Smooth muscle cell (in vitro differentiated cells): ENCODE results near the gene PPOX. TPM values are rescaled to one million over a fixed set of nuclear protein-coding genes. Genes with fewer than 3 reads are reported as not detected.

ENCODE experiments used
- DNase-seq: peaks from one replicate; lab custom pipeline; 2025; ENCODE audit not compliant: unreplicated experiment; lab: John Stamatoyannopoulos, UW
- H2AFZ ChIP-seq: fragments of 200-600 bp; sonication (generic); 2 replicates; pipeline ENCODE4 v1.6.0; 2016; ENCODE audit warnings: antibody characterized with exemption, low read depth, mild to moderate bottlenecking
- H3F3A ChIP-seq: fragments of 200-600 bp; sonication (generic); 2 replicates; pipeline ENCODE4 v1.6.0; 2017; ENCODE audit warnings: antibody characterized with exemption, low read depth
- H3K27ac ChIP-seq: fragments of 200-600 bp; sonication (generic); 2 replicates; pipeline ENCODE4 v1.5.1; 2016; ENCODE audit warnings: low read depth, mild to moderate bottlenecking
- H3K27me3 ChIP-seq: fragments of 200-600 bp; sonication (generic); 2 replicates; pipeline ENCODE4 v1.6.1; 2016; ENCODE audit warnings: low read depth, mild to moderate bottlenecking
- H3K36me3 ChIP-seq: fragments of 200-600 bp; sonication (generic); 2 replicates; pipeline ENCODE4 v1.5.1; 2016; ENCODE audit warnings: low read depth
- H3K4me1 ChIP-seq: fragments of 200-600 bp; sonication (generic); 2 replicates; pipeline ENCODE4 v1.5.1; 2016; ENCODE audit warnings: low read depth
- H3K4me2 ChIP-seq: fragments of 200-600 bp; sonication (generic); 2 replicates; pipeline ENCODE4 v1.6.0; 2016; ENCODE audit warnings: mild to moderate bottlenecking
- H3K4me3 ChIP-seq: fragments of 200-600 bp; sonication (generic); 2 replicates; pipeline ENCODE4 v1.5.1; 2016; ENCODE audit warnings: mild to moderate bottlenecking
- H3K79me2 ChIP-seq: fragments of 200-600 bp; sonication (generic); 2 replicates; pipeline ENCODE4 v1.6.0; 2016; ENCODE audit warnings: low read depth, mild to moderate bottlenecking
- H3K9ac ChIP-seq: fragments of 200-600 bp; sonication (generic); 2 replicates; pipeline ENCODE4 v1.6.0; 2016; ENCODE audit warnings: low read depth
- H3K9me3 ChIP-seq: fragments of 200-600 bp; sonication (generic); replicated peaks from 2 replicates; pipeline ENCODE4 v1.5.1; 2016; ENCODE audit warnings: low read depth
- H4K20me1 ChIP-seq: fragments of 200-600 bp; sonication (generic); 2 replicates; pipeline ENCODE4 v1.6.0; 2016; ENCODE audit warnings: low read depth
- WGBS: methylation state at CpG from one replicate; pipeline ENCODE4 v1.1.7; 2016; ENCODE audit warnings: low lambda C conversion rate; 5-methylcytosine and 5-hydroxymethylcytosine counted together
- polyA plus RNA-seq: library from polyadenylated mRNA; unstranded; fragments of >200 nt; fragmentation: Nextera tagmentation; extraction: Ambion mirVana; gene quantifications from 2 replicates; pipeline ENCODE4 v1.2.1, GENCODE V29; 2016
- total RNA-seq: library from RNA; depleted of rRNA; stranded (reverse); fragments of >200 nt; gene quantifications from 2 replicates; pipeline ENCODE4 v1.2.3, GENCODE V29; 2014
- TF ChIP-seq, protein P1 (sequence below): fragments of 200-600 bp; sonication (generic); IDR thresholded peaks from 2 replicates; pipeline ENCODE4 v1.5.1; 2017; ENCODE audit warnings: borderline replicate concordance, mild to moderate bottlenecking, antibody characterized with exemption; ENCODE audit not compliant: insufficient read depth, poor library complexity, severe bottlenecking

PPOX gene
- total and polyA plus RNA-seq, 2 experiments from 2014 or later: 16.5 to 23.8 TPM

DNA sequence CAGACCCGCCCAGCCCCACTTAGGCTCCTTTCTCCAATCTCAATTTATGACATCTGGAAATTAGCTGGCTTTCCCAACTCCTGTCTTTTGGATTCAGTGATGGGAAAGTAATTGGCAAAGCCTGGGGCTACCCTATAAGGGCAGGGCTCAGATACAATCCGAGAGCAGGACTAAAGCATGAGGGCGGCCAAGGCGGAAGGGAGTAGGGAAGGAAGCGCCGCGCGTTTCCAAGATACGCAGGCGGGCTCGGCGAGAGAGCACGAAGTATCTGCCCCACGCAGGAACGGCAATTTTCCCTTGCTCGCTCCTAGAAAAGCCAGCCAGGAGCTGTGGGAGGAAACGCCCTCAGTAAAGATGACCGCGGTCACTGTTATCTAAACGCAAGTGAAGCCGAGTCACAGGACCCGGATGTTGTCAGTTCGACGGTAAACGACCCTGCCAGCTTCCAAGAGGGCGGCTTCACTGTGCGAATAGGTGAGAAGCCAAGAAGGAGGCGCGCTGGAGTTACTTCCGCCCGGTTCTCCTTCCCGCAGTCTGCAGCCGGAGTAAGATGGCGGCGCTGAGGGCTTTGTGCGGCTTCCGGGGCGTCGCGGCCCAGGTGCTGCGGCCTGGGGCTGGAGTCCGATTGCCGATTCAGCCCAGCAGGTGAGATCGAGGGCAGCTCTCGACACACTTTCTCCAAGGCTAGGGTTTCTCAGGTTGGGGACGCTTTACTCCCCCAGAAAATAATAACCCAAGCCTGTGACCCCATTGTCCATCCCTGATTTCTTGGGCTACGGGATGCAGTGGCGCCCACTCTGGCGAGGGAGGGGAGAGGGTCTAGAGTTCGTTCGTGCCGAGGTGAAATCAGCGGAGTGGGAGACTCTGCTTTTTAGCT lies 35.8 kb downstream of the PPOX start, which contains the start of gene NDUFS2:
Gene NDUFS2 (plus strand): TSS at position 532 of the 877 bp plus-strand sequence. CDS start 19 bp downstream, at position 551.
- peaks cover 10% of the 10 kb centered on the region for H3F3A ChIP-seq
- H3K4me3 ChIP-seq: peak within 1 kb of the TSS; percentile 77
- WGBS: 4% methylated on average over 53 of the region's 53 CpGs
- H3K9ac ChIP-seq: peak within 1 kb of the TSS; percentile 85
- H2AFZ ChIP-seq: peak within 1 kb of the TSS; percentile 83
- DNase-seq: peak; percentile 69
- H3K9me3 ChIP-seq: no peaks in the 10 kb centered on the region
- H4K20me1 ChIP-seq: no peaks in the 10 kb centered on the region
- TF ChIP-seq, protein P1, sequence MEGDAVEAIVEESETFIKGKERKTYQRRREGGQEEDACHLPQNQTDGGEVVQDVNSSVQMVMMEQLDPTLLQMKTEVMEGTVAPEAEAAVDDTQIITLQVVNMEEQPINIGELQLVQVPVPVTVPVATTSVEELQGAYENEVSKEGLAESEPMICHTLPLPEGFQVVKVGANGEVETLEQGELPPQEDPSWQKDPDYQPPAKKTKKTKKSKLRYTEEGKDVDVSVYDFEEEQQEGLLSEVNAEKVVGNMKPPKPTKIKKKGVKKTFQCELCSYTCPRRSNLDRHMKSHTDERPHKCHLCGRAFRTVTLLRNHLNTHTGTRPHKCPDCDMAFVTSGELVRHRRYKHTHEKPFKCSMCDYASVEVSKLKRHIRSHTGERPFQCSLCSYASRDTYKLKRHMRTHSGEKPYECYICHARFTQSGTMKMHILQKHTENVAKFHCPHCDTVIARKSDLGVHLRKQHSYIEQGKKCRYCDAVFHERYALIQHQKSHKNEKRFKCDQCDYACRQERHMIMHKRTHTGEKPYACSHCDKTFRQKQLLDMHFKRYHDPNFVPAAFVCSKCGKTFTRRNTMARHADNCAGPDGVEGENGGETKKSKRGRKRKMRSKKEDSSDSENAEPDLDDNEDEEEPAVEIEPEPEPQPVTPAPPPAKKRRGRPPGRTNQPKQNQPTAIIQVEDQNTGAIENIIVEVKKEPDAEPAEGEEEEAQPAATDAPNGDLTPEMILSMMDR: peak; percentile 11
- H3K27me3 ChIP-seq: no peaks in the 10 kb centered on the region
- peak within 1 kb of the TSS; percentile 96 for H3K4me2 ChIP-seq
- peaks cover 44% of the 10 kb centered on the region for H3K4me1 ChIP-seq
- peak within 1 kb of the TSS; percentile 92 for H3K27ac ChIP-seq
- H3K79me2 ChIP-seq: peaks cover 20% of the 10 kb centered on the region
- no peaks in the 10 kb centered on the region for H3K36me3 ChIP-seq

GRCh38 chr1:161206411-161207140 lies 40.4 kb downstream of the PPOX start:
- Histone ChIP-seq H3K9me3 (no peaks in the 10 kb centered on the region), H4K20me1 (peaks cover 4% of the 10 kb centered on the region), H3K79me2 (peaks cover 20% of the 10 kb centered on the region), H3K4me1 (peaks cover 10% of the 10 kb centered on the region), H3K27me3 (no peaks in the 10 kb centered on the region), H3K27ac (no peak overlapping the region), H3K4me3 (no peak overlapping the region), H3K36me3 (peaks cover 10% of the 10 kb centered on the region), H3K4me2 (no peak overlapping the region), H3F3A (peaks cover 1% of the 10 kb centered on the region), H2AFZ (no peak overlapping the region), H3K9ac (no peak overlapping the region)
- TF ChIP-seq, protein P1: no peak
- WGBS: 84% methylated on average over 12 of the region's 12 CpGs
- no peak for DNase-seq

DNA sequence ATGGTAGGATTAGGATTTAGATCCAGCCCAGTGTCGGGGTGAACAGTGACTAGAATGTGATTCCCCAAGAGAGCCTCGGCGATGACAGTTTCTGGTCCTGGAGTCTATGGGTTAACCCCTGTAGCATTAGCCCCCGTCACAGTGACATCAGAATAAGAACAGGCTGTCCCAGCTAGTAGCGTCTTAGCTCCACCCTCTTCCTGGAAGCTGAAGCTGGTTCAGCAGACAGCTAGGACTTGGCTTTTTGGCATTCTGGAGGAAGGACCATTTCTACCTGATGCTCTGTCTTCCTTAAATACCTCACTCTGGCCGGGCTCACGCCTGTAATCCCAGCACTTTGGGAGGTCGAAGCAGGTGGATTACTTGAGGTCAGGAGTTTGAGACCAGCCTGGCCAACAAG lies 40.9 kb downstream of the PPOX start:
- H3K4me1 ChIP-seq: peaks cover 7% of the 10 kb centered on the region
- no peaks in the 10 kb centered on the region for H3K9me3 ChIP-seq
- H3K9ac ChIP-seq: no peak overlapping the region
- 83% methylated on average over 8 of the region's 8 CpGs for WGBS
- H3K79me2 ChIP-seq: peaks cover 20% of the 10 kb centered on the region
- no peaks in the 10 kb centered on the region for H3K27me3 ChIP-seq
- H3K27ac ChIP-seq: no peak overlapping the region
- TF ChIP-seq, protein P1: no peak
- H3K4me3 ChIP-seq: no peak overlapping the region
- peaks cover 12% of the 10 kb centered on the region for H3K36me3 ChIP-seq
- H3F3A ChIP-seq: no peaks in the 10 kb centered on the region
- H2AFZ ChIP-seq: no peak overlapping the region
- peaks cover 4% of the 10 kb centered on the region for H4K20me1 ChIP-seq
- no peak overlapping the region for H3K4me2 ChIP-seq
- no peak for DNase-seq
